ENCODE results near the gene TOP2A. TPM values are rescaled to one million over a fixed set of nuclear protein-coding genes. Genes with fewer than 3 reads are reported as not detected.
A peak's percentile ranks its signal among the peaks of the same experiment; 100 is the strongest.

The TOP2A gene
- total RNA-seq, 1 donor from 2014 or later = 0.79 TPM

- H3K36me3 ChIP-seq (ENCODE audit: control insufficient read depth, insufficient read depth, low read length) = no peaks in the 10 kb centered on the region
- DNase-seq (ENCODE audit: low read depth) (no peak), FAIRE-seq (no peak)
- H3K4me3 ChIP-seq (ENCODE audit: low read depth, low read length) = no peak overlapping the region
- H3K27me3 ChIP-seq (ENCODE audit: control insufficient read depth, insufficient read depth, low read length) = no peaks in the 10 kb centered on the region
- TF ChIP-seq, protein P1, sequence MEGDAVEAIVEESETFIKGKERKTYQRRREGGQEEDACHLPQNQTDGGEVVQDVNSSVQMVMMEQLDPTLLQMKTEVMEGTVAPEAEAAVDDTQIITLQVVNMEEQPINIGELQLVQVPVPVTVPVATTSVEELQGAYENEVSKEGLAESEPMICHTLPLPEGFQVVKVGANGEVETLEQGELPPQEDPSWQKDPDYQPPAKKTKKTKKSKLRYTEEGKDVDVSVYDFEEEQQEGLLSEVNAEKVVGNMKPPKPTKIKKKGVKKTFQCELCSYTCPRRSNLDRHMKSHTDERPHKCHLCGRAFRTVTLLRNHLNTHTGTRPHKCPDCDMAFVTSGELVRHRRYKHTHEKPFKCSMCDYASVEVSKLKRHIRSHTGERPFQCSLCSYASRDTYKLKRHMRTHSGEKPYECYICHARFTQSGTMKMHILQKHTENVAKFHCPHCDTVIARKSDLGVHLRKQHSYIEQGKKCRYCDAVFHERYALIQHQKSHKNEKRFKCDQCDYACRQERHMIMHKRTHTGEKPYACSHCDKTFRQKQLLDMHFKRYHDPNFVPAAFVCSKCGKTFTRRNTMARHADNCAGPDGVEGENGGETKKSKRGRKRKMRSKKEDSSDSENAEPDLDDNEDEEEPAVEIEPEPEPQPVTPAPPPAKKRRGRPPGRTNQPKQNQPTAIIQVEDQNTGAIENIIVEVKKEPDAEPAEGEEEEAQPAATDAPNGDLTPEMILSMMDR (IDR thresholded peaks at IDR 0.05; ENCODE audit: insufficient read depth, low read length, severe bottlenecking) = no peak
Measured at GRCh38 chr17:40445751-40446468, 28.2 kb upstream of the TOP2A start.

DNA sequence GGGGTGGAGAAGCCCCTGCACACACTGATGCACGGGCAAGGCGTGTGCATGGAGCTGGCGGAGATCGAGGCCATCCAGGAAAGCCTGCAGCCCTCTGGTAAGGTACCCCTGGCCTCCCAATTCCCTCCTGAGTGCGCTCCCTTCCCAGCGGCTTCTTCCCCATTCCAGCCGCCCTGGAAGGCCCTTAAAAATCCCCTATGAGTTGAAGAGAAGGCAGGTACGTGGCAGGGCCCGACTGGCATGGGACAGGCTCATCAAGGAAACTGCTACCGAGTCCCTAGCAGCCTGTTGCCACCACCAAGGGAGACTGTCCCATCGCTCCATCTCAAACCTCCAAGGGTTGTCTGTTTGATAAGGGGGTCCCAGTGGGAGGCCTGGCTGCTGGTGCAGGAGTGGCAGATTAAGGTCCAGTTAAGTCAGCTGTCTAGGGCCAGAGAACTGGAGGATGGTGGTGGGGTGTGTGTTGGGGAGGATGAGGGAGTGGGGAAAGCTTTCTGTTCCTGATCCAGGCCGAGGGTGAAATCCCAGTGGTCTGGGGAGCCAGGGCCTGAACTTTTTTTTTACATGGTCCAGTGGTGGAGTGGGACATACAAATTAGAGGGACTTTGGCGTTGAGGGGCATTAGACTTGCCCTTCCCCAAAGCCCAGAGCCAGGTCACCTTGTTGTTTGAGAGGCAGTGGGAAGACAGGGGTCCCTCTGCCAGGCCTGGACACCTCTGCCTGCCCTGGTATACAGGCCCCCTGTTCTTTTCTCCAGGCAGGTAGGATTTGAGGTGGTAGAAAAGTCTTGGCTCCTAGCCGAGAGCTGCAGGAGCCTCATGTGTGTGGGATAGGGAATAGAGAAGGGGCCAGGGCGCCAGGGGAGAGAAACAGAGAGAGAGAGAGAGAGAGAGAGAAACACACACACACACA is 26.5 kb upstream of the TOP2A start:
- Histone ChIP-seq H3K36me3 (ENCODE audit: control insufficient read depth, insufficient read depth, low read length) (no peaks in the 10 kb centered on the region), H3K4me3 (ENCODE audit: low read depth, low read length) (peak overlapping the region; percentile 48), H3K27me3 (ENCODE audit: control insufficient read depth, insufficient read depth, low read length) (peaks cover 2% of the 10 kb centered on the region)
- TF ChIP-seq, protein P1 (IDR thresholded peaks at IDR 0.05; ENCODE audit: insufficient read depth, low read length, severe bottlenecking) = no peak
- DNase-seq (ENCODE audit: low read depth) (no peak), FAIRE-seq (no peak)

GRCh38 chr17:40443196-40443987 is 25.7 kb upstream of the TOP2A start, which contains the start of gene IGFBP4:
Gene IGFBP4 (plus strand): TSS chr17:40443450. CDS start chr17:40443736, 286 bp downstream.
- DNase-seq (ENCODE audit: low read depth) (peak; percentile 37), FAIRE-seq (no peak)
- H3K27me3 ChIP-seq (ENCODE audit: control insufficient read depth, insufficient read depth, low read length) = peaks cover 2% of the 10 kb centered on the region
- TF ChIP-seq, protein P1 (IDR thresholded peaks at IDR 0.05; ENCODE audit: insufficient read depth, low read length, severe bottlenecking) = peak; percentile 72
- H3K36me3 ChIP-seq (ENCODE audit: control insufficient read depth, insufficient read depth, low read length) = no peaks in the 10 kb centered on the region
- H3K4me3 ChIP-seq (ENCODE audit: low read depth, low read length) = peak within 1 kb of the TSS; percentile 48

- TF ChIP-seq, protein P1 (IDR thresholded peaks at IDR 0.05; ENCODE audit: insufficient read depth, low read length, severe bottlenecking) = no peak
- no peaks in the 10 kb centered on the region for H3K36me3 ChIP-seq (ENCODE audit: control insufficient read depth, insufficient read depth, low read length)
- peaks cover 2% of the 10 kb centered on the region for H3K27me3 ChIP-seq (ENCODE audit: control insufficient read depth, insufficient read depth, low read length)
- H3K4me3 ChIP-seq (ENCODE audit: low read depth, low read length) = peak overlapping the region; percentile 48
- FAIRE-seq = no peak
- peak; percentile 23 for DNase-seq (ENCODE audit: low read depth)
Measured at GRCh38 chr17:40442392-40443195, 24.9 kb upstream of the TOP2A start.

- Histone ChIP-seq H3K36me3 (ENCODE audit: control insufficient read depth, insufficient read depth, low read length) (no peaks in the 10 kb centered on the region), H3K4me3 (ENCODE audit: low read depth, low read length) (no peak overlapping the region), H3K27me3 (ENCODE audit: control insufficient read depth, insufficient read depth, low read length) (peaks cover 3% of the 10 kb centered on the region)
- FAIRE-seq = no peak
- DNase-seq (ENCODE audit: low read depth) = no peak
- TF ChIP-seq, protein P1 (IDR thresholded peaks at IDR 0.05; ENCODE audit: insufficient read depth, low read length, severe bottlenecking) = no peak
Measured at GRCh38 chr17:40440166-40440565, 22.5 kb upstream of the TOP2A start.
